HepG2 (cell line): ENCODE measurements around the gene RAB8A. TPM values are rescaled to one million over a fixed set of nuclear protein-coding genes. Genes with fewer than 3 reads are reported as not detected.

Source experiments
- ATAC-seq: fragments of 200-7000 bp; cut with Tn5 transposase; 3 replicates; pipeline ENCODE4 v1.9.1; 2020; ENCODE audit warnings: mild to moderate bottlenecking, moderate library complexity
- BruUV-seq: library from RNA; stranded (reverse); fragments of 400-500 nt; replicated peaks from 2 replicates; lab custom pipeline; 2021; lab: Mats Ljungman, UMichigan
- CTCF ChIA-PET: fragments of 300-600 bp; formaldehyde crosslinking; extraction: SDS; loops from one replicate; lab custom pipeline; 2021; ENCODE audit warnings: low total read pairs, inconsistent platforms, low intra/inter-chr PET ratio; lab: Yijun Ruan, JAX
- POLR2A ChIA-PET: fragments of 350-600 bp; sonication (Branson Sonifier 250); formaldehyde crosslinking; loops from one replicate; lab custom pipeline; 2020; ENCODE audit warnings: antibody characterized with exemption, inconsistent platforms; lab: Yijun Ruan, JAX
- DNase-seq: peaks from one replicate; pipeline ENCODE4 v3.0.0-alpha.2; 2015; ENCODE audit warnings: low spot score
- FAIRE-seq: peaks from 3 replicates; lab custom pipeline; 2011; peaks lifted over from hg19 to GRCh38; lab: Jason Lieb, UNC
- H2AFZ ChIP-seq: one replicate; pipeline ENCODE4 v1.6.1; 2011; ENCODE audit warnings: low read length, inconsistent platforms
- H3K27ac ChIP-seq: fragments of 300-600 bp; 3 replicates; pipeline ENCODE4 v1.8.0; 2011; ENCODE audit warnings: mixed run types, mild to moderate bottlenecking, mixed read lengths, low read length, inconsistent platforms; ENCODE audit not compliant: insufficient read depth; ENCODE audit errors: extremely low read length
- H3K27me3 ChIP-seq, 2 experiments: fragments of 200-600 bp in 1 of 2; 2 replicates in 1 of 2; 3 replicates in 1 of 2; pipeline versions ENCODE4 v1.6.0 to v1.8.0; 2011; ENCODE audit warnings: low read length in 2 of 2, mild to moderate bottlenecking in 2 of 2, moderate library complexity in 2 of 2, inconsistent platforms in 1 of 2; ENCODE audit not compliant: insufficient read depth in 2 of 2, control insufficient read depth in 1 of 2
- H3K36me3 ChIP-seq, 2 experiments: fragments of 200-600 bp in 1 of 2; replicated peaks in 1 of 2; 2 replicates in 1 of 2; 3 replicates in 1 of 2; pipeline versions ENCODE4 v1.5.1 to v1.8.0; 2011; ENCODE audit warnings: low read length in 2 of 2, inconsistent platforms in 1 of 2; ENCODE audit not compliant: insufficient read depth in 2 of 2, control insufficient read depth in 1 of 2
- H3K4me1 ChIP-seq: 2 replicates; pipeline ENCODE4 v1.5.1; 2012; ENCODE audit warnings: low read length, inconsistent platforms; ENCODE audit not compliant: insufficient read depth
- H3K4me2 ChIP-seq: 2 replicates; pipeline ENCODE4 v1.6.0; 2011; ENCODE audit warnings: low read depth, low read length, inconsistent platforms
- H3K4me3 ChIP-seq, 3 experiments: fragments of 200-600 bp in 1 of 3; sonication (generic), shearing (Covaris generic) in 1 of 3; replicated peaks in 1 of 3; 2 replicates each; pipeline ENCODE4 v1.5.1; 2011 to 2016; ENCODE audit warnings: low read length in 3 of 3, inconsistent platforms in 2 of 3, low read depth in 2 of 3, mild to moderate bottlenecking in 2 of 3, control low read depth in 1 of 3, mixed read lengths in 1 of 3; ENCODE audit not compliant: insufficient read depth in 1 of 3
- H3K79me2 ChIP-seq: one replicate; pipeline ENCODE4 v1.6.1; 2011; ENCODE audit warnings: low read length, inconsistent platforms; ENCODE audit not compliant: insufficient read depth
- H3K9ac ChIP-seq: 2 replicates; pipeline ENCODE4 v1.6.0; 2011; ENCODE audit warnings: mild to moderate bottlenecking, low read depth, low read length, inconsistent platforms; ENCODE audit not compliant: insufficient read depth
- H3K9me3 ChIP-seq: 2 replicates; pipeline ENCODE4 v1.5.1; 2012; ENCODE audit warnings: mild to moderate bottlenecking, low read length
- H4K20me1 ChIP-seq: 2 replicates; pipeline ENCODE4 v1.6.0; 2011; ENCODE audit warnings: inconsistent platforms, mild to moderate bottlenecking, low read length, moderate library complexity; ENCODE audit not compliant: insufficient read depth
- BHLHE40 ChIP-seq: IDR thresholded peaks from 2 replicates; pipeline ENCODE4 v1.6.1; 2011; ENCODE audit warnings: low read length, improper control_type of control experiment
- CENPX ChIP-seq: sonication (generic); formaldehyde crosslinking; IDR thresholded peaks from 2 replicates; pipeline ENCODE4 v1.9.0; 2021; ENCODE audit warnings: mild to moderate bottlenecking, missing genetic modification reagents, moderate library complexity
- PHF21A ChIP-seq: sonication (generic); formaldehyde crosslinking; IDR thresholded peaks from 2 replicates; pipeline ENCODE4 v1.5.0; 2020; ENCODE audit warnings: mild to moderate bottlenecking, missing genetic modification reagents
- SALL1 ChIP-seq: sonication (generic); formaldehyde crosslinking; IDR thresholded peaks from 2 replicates; pipeline ENCODE4 v1.8.0; 2022; ENCODE audit warnings: mild to moderate bottlenecking, missing genetic modification reagents
- U2AF1 ChIP-seq: fragments of 200-400 bp; formaldehyde crosslinking; optimal IDR thresholded peaks from 2 replicates; pipeline ENCODE3; 2017; ENCODE audit warnings: mild to moderate bottlenecking, low read depth, low read length
- ZNF574 ChIP-seq: sonication (generic); formaldehyde crosslinking; IDR thresholded peaks from 2 replicates; pipeline ENCODE4 v1.4.0; 2020; ENCODE audit warnings: missing genetic modification reagents
- ZNF577 ChIP-seq: sonication (generic); formaldehyde crosslinking; IDR thresholded peaks from 2 replicates; pipeline ENCODE4 v1.4.0; 2020; ENCODE audit warnings: mild to moderate bottlenecking, low read depth, missing genetic modification reagents, borderline replicate concordance
- WGBS: methylation state at CpG from one replicate; pipeline ENCODE4 v1.1.6; 2017; ENCODE audit warnings: low lambda C conversion rate; 5-methylcytosine and 5-hydroxymethylcytosine counted together
- in situ Hi-C: cut with HindIII; loops from 2 replicates; pipeline ENCODE4 v1.10.0; 2017; ENCODE audit warnings: low pct_unique_long_range_greater_than_20kb; ENCODE audit not compliant: extremely low pct_ligation_motif_present
- intact Hi-C: fragments of 100-400 bp; cut with micrococcal nuclease; formaldehyde crosslinking; loops from one replicate; pipeline ENCODE4 v1.10.0; 2022; ENCODE audit not compliant: unreplicated experiment
- polyA plus RNA-seq, 8 experiments: library from polyadenylated mRNA; depleted of rRNA in 3 of 8; stranded (reverse) in 7 of 8; unstranded in 1 of 8; fragments of >200 nt; fragmentation: Illumina TruSeq in 4 of 8; extraction: Trizol in 4 of 8; gene quantifications; 2 replicates each; pipeline versions ENCODE4 v1.2.1 to v1.2.3, GENCODE V29; 2011 to 2016; ENCODE audit warnings: low read depth in 4 of 8, missing spikeins in 1 of 8, mixed read lengths in 1 of 8; ENCODE audit not compliant: insufficient read depth in 1 of 8
- total RNA-seq, 5 experiments: library from RNA; depleted of rRNA; stranded (reverse); fragments of >200 nt; fragmentation: Illumina TruSeq; extraction: Trizol; gene quantifications; 2 replicates each; pipeline ENCODE4 v1.2.3, GENCODE V29; 2016; ENCODE audit warnings: low read depth in 1 of 5
- TF ChIP-seq, protein P1 (sequence below): sonication (generic); formaldehyde crosslinking; IDR thresholded peaks from 2 replicates; pipeline ENCODE4 v1.4.0; 2020; ENCODE audit warnings: missing genetic modification reagents

Gene RAB8A
- total and polyA plus RNA-seq, 2 of the 13 experiments (the other 11 are each of a cell fraction or from before 2014, with no cell fraction given) = 36.7 to 45.0 TPM

- FAIRE-seq (no peak), ATAC-seq (no peak), DNase-seq (no peak)
- WGBS = 65% methylated on average over 4 of the region's 9 CpGs
- ChIA-PET POLR2A (interaction anchor here (0.7 to 1.6 kb wide), 2 partner anchors 43 to 70 kb away, joined by 3 to 5 read pairs; partner anchors contain the start of gene FAM32A), CTCF (no interaction called here)
- H3K4me1 ChIP-seq = peaks cover 56% of the 10 kb centered on the region
- peaks cover 7 to 23% of the 10 kb centered on the region in 2 experiments; a peak in 4 of 5 replicates for H3K36me3 ChIP-seq
- H3K4me3 ChIP-seq = no peak overlapping the region
- no peaks in the 10 kb centered on the region for H3K9me3 ChIP-seq
- H3K4me2 ChIP-seq = peak overlapping the region; percentile 14; the same call in 1 of the 2 replicates
- H2AFZ ChIP-seq = no peak overlapping the region
- H3K27ac ChIP-seq = peak overlapping the region; percentile 20
- in situ Hi-C loops = no loop called here
- no peak overlapping the region for H3K9ac ChIP-seq
- peaks cover 5% of the 10 kb centered on the region; the same call in 1 of the 2 replicates for H4K20me1 ChIP-seq
- H3K79me2 ChIP-seq = peaks cover 40% of the 10 kb centered on the region
- TF ChIP-seq, protein P1, sequence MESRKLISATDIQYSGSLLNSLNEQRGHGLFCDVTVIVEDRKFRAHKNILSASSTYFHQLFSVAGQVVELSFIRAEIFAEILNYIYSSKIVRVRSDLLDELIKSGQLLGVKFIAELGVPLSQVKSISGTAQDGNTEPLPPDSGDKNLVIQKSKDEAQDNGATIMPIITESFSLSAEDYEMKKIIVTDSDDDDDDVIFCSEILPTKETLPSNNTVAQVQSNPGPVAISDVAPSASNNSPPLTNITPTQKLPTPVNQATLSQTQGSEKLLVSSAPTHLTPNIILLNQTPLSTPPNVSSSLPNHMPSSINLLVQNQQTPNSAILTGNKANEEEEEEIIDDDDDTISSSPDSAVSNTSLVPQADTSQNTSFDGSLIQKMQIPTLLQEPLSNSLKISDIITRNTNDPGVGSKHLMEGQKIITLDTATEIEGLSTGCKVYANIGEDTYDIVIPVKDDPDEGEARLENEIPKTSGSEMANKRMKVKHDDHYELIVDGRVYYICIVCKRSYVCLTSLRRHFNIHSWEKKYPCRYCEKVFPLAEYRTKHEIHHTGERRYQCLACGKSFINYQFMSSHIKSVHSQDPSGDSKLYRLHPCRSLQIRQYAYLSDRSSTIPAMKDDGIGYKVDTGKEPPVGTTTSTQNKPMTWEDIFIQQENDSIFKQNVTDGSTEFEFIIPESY = 0 out of 2 replicates have a peak, but pooled peaks have one; percentile 52
- TF ChIP-seq SALL1 (CRISPR knock-in tag) = 0 out of 2 replicates have a peak, but pooled peaks have one; percentile 16
- no peak for TF ChIP-seq ZNF574 (CRISPR knock-in tag)
- TF ChIP-seq ZNF577 (CRISPR knock-in tag) = no peak
- no peak for TF ChIP-seq BHLHE40
- TF ChIP-seq U2AF1 = no peak
- peak; percentile 34; the same call in 1 of the 2 replicates for TF ChIP-seq PHF21A (CRISPR knock-in tag)
- no peak for TF ChIP-seq CENPX (CRISPR knock-in tag)
- H3K27me3 ChIP-seq = no peaks in the 10 kb centered on the region; a peak in 1 of 5 replicates
- intact Hi-C loops = no loop called here
- BruUV-seq = no TSS peak
Observed at GRCh38 chr19:16115301-16116039, 3.8 kb downstream of the RAB8A start.
